HG03571 (cell line): ENCODE measurements around the gene CCDC12.
"Not testable (repeated sequence)": the region's sequence is repeated elsewhere in the genome, so short reads cannot be mapped to it uniquely, and the experiment has no call there.

Source experiments
- ATAC-seq: cut with Tn5 transposase; IDR thresholded peaks from one replicate; pipeline ENCODE4 v1.9.1; 2021; ENCODE audit not compliant: unreplicated experiment

The CCDC12 gene

DNA sequence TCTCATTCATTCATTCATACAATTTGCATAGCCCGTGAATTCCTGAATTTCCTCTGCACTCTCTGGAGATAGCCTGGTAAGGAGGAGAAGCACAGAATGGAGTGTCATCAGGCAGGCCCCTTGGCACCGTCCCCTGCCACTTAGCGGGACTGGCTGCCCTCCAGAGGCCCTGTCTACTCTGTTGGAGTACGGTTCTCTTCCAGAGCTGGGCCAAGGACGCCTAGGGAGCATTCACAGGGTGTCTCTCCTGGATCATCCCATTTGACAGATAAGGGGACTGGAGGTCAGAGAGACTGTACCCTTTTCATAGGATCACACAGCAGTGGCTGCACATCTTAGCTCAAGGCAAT lies 51.0 kb downstream of the CCDC12 start:
- no peak for ATAC-seq

DNA sequence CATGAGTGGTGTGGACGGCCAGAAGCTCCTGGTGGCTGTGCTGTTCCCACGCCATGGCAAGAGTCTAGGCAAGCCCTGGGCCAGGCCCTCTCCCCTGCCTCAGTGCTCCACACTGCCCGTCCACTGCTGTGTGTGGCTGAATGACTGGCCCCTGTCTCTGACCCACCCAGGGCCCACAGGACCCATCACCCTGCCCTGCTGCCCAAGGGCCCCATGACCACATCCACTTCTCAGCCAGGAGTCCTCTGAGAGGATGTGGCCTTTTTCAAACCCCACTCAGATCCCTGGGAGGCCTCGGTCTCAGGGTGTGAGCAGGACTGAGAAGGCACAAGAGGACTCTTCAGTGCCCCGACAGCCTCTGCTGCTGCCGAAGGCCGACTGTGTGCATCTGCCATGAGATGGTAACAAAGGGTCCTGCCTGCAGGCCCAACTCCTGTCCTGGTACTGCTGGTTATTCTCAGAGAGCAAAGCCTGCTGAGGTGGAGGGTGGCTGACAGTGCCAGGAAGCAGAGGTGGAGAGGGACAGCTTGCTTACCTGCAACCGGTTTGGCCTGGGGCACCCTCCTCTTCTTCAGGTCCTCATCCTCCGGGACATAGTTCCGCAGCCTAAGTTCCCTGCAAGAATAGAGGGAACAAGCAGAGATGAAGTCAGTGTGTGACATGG lies 51.5 kb downstream of the CCDC12 start:
- no peak for ATAC-seq

DNA sequence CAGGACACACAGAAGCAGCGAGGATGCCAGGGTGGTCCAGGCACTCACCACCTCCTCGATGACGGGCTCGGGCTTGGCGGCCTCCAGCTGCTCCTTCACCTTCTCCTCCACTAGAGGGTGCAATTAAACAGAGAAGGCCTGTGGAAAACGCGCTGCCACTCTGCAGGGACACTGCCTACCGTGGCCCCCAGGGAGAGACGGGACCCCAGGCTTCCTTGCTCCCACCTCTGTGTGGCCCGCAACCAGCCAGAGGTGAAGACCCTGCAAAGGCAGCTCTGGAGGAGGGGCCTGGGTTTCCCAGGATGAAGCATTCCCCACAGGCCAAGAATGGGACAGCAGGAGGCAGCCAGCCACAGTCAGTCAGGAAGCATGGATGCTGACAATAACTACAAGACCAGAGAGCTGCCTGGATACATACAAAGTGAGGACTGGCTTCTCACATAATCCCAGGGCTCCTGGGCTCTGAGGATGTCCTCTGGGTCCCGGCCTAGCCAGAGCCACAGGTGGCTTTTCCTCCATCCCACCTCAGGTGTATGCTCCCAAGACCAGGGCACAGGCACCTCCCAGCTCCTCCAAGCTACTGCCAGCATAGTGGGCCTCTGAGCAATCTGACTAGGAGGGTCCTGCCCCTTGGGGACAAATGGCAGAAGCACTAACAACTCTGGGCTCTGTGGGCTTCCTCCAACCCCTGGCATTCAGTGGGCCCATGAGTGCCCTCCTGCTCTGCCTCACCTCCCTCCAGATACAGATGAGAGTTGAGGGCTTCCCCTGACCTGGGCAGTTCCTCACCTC lies 52.8 kb downstream of the CCDC12 start:
- no peak for ATAC-seq

DNA sequence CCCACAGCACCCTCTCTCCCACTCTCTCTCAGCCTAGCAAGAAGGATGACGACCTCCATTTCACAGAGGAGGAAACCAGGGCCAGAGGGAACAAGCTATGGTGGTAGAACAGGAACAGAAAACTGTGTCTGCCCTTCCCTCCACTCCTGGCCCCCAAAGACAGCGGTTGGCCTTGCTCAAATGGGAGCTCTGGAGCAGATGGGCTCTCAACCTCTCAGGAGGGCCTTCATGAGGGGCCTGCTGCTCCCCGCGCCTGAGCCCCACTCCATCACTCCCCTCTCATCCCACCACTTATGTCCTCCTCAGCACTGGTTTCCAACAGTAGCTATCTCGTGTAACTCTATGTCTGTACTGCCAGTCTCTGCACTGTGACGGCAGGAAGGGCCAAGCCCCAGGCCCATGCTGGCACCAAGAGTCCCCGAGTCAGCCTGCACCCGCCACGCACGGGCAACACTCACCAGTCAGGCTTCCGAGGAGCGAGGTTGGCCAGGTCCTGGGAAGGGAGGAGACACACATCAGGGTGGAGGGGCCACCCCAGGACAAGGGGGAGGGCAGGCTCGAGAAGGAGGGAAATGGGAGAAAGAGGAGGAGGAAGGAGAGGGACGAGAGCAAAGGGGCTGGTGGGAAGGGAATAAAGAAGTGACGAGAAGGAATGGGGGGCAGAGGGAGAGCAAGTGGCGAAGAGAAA lies 53.5 kb downstream of the CCDC12 start:
- ATAC-seq: no peak

DNA sequence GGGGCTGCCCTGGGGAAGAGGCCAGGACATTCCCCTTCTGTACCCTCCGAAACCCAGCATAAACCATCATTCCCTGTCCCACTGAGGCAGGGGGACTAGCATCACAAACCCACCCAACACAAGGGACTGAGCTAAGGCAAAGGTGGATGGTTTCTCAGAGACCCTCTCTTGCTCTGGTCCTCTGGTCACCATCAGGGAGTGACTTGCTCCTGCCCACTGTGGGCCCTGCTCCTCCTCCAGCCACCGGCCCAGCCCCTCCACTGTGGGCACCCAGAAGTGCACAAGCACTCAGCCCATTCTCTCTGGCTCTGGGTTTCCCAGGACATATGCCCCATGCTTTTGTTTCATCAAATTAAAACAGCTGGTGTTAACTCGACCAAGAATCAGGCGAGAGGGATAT lies 54.1 kb downstream of the CCDC12 start:
- no peak for ATAC-seq

DNA sequence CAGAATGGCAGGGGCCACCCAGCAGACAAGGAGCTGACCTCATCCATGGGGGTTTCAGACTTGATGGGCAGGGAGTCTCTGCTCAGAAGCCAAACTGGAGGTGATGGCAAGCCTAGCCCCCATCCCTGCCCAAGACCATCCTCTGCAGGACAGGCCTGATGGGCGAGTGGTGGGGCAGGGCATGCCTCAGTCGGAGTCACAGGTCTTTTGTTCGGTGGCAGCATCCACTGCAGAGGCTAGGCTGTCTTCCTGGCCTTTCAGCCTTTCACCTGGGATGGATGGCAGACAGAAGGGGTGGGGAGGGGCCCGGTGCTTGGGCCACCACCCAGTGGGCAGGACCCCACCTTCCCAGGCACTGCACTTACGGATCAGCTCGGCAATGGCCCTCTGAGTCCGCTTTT lies 54.7 kb downstream of the CCDC12 start:
- ATAC-seq: no peak

DNA sequence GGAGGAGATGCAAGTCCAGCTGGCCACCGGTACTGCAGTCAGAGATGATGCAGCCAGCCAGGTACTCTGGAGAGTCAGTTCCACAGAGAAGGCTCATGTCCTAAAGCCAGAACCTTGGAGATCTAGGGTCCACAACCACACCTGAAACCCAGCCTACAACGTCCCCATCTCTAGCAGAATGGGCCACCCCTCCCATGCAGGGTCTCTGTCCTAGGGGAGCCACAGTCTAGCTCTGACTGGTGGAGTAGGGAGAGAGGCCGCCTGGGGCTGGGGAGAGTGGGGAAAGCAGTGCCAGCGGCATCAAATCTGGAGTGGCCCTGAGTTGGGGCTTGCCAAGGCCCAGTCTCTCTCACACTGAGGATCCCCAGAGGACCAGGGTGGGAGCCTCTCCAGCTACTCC lies 55.5 kb downstream of the CCDC12 start:
- ATAC-seq: no peak

DNA sequence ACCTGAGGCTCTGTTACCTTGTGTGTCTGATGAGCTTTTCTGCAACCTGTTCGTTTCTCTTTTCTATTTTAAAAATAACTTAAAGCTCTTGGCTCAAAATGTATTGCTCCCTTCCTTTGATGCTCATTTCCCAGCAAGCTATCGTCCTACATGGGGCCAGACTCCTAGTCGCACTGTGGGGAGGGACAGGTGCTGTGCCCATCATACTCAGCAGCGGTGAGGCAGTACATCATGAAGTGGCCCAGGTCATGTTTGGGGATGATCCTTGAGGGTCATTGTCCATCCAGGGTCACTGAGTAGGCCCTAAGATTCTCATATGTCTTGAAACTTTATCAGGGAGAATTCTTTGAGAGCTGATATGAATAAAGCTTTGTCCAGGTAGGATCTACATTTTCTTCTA lies 57.9 kb downstream of the CCDC12 start:
- ATAC-seq: no peak

DNA sequence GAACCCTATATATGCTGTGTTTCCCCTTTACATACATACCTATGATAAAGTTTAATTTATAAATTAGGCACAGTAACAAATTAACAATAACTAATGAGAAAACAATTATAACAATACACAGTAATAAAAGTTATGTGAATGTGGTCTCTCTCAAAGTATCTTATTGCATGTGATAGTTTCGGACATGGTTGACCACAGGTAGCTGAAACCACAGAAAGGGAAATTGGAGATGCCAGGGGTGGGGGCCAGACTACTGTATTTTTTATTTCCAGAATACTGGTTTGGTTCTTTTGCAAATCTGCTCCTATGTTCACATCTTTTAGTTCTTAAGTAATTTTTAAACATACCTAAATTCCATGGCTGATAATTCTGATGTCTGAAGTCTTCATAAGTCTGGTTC lies 58.3 kb downstream of the CCDC12 start:
- no peak for ATAC-seq

DNA sequence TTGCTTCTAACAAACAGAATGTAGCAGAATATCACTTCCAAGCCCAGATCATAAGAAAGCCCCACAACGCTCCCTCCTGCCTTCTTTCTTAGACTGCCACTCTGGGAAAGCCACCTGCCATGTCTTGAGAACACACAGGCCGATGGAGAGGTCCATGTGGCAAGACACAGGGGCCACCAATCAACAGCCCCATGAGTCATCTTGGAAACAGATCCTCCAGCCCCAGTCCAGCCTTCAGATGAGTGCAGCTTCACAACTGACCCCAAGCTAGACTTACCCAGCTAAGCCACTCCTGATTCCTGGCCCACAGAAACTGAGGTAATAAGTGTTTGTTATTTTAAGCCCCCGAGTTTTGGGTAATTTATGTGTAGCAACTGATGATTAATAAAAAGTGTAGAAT lies 59.3 kb downstream of the CCDC12 start:
- ATAC-seq: no peak

DNA sequence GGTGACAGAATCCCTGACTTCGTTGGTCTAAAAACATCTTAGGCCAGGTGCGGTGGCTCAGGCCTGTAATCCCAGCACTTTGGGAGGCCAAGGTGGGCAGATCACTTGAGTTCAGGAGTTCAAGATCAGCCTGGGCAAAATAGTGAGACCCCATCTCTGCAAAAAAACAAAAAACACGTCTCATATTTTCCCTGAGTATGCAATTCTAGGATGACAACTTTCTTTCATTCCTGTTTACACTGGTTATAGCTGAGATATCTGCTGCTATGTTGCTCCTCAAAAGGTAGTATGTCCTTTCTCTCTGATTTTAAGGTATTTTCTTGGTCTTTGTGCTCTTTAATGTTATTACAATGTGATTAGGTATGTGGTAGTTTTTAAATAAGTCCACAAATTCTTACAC lies 59.7 kb downstream of the CCDC12 start:
- no peak for ATAC-seq

DNA sequence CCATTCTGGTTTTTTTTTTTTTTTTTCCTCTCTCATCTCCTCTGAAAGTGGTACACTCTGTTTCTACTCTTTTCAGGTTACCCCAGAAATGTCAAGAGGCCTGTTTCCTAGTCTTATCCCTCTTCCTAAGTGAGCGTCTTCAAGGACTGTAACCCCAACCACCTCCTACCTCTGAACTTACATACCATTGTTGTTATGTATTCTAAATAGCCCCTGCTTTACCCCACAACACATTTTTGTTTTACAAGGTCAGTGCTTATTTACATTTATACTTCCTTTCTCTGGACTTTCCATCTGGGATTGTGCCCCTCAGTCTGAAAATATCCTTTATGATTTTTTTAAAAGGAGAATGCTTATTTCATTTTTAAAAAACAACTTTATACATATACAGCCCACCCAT lies 60.3 kb downstream of the CCDC12 start:
- ATAC-seq: no peak

DNA sequence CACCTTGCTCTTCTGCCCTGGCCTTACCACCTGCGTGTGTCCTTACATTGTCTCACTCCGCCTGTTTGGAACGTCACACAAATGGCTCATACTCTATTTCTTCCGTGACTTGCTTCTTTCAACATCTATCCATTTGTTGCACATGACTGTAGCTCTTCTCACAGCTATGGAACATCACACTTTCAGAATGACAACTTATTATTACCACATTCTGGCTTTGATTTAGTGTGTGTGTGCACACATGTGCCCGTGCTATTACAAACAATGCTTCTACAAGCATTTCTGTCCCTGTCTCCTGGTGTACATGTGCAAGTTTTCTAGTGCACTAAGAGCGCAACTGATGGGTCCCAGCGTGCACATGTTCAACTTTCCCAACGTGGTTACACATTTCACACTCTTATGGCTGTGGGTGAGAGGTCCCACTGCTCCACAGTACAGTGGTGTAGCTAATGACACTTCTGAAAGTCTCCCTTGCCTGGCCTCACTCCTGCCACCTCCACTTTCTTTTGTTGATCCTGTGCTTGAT lies 61.2 kb downstream of the CCDC12 start:
- no peak for ATAC-seq

DNA sequence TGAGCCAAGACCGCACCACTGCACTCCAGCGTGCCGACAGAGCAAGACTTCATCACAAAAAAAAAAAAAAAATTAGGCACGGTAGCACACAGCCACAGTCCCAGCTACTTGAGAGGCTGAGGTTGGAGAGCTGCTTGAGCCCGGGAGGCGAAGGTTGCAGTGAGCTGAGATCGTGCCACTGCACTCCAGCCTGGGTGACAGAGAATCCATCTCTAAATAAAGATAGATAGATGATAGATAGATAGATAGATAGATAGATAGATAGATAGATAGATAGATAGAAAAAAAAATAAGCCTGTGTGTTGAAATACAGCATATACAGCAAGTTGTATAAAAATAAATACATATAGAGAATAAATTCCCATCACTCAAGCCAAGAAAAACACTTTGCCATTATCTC lies 61.7 kb downstream of the CCDC12 start:
- ATAC-seq: no peak

DNA sequence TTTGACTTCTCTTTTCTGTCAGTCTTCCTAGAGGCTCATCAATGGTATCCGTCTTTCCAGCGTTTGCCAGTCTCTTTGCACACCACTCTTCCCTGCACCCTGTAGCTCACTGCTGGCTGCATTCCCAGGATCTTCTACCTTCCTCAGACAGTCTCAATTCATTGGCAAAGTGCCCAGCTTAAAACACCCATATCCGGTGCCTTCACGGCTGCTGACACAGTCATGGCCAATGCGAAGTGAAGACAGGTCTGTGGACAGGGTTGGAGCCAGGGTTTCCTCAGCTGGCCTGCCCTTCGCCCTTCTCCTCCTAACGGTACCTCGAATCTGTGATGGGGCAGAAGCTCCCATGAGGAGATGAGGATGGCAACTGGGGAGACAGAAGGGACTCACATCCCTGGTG lies 62.9 kb downstream of the CCDC12 start:
- no peak for ATAC-seq

DNA sequence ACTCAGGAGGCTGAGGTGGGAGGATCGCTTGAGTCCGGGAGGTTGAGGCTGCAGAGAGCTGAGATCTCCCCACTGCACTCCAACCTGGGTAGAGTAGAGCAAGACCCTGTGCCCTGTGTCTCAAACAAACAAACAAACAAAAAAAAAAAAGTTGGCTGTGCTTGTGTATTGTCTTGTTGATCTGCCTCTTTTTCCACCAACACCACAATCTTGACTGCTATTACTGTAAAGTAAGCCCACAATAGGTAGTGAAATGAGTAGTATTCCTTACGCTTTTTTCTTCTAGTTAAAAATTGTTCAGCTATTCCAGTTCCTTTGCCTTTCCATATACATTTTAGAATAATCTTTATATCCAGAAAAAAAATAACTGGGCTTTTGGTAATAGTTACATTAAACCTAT lies 63.6 kb downstream of the CCDC12 start:
- no peak for ATAC-seq

DNA sequence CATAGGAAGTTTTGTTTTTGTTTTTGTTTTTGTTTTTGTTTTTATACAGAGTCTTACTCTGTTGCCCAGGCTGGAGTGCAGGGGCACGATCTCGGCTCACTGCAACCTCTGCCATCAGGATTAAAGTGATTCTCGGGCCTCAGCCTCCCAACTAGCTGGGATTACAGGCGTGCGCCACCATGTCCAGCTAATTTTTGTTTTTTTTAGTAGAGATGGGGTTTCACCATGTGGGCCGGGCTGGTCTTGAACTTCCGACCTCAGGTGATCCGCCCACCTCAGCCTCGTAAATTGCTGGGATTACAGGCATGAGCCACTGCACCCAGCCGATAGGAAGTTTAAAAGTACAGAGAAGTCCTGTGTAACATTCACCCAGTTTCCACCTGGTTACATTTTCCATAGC lies 65.6 kb downstream of the CCDC12 start:
- not testable (repeated sequence) for ATAC-seq

DNA sequence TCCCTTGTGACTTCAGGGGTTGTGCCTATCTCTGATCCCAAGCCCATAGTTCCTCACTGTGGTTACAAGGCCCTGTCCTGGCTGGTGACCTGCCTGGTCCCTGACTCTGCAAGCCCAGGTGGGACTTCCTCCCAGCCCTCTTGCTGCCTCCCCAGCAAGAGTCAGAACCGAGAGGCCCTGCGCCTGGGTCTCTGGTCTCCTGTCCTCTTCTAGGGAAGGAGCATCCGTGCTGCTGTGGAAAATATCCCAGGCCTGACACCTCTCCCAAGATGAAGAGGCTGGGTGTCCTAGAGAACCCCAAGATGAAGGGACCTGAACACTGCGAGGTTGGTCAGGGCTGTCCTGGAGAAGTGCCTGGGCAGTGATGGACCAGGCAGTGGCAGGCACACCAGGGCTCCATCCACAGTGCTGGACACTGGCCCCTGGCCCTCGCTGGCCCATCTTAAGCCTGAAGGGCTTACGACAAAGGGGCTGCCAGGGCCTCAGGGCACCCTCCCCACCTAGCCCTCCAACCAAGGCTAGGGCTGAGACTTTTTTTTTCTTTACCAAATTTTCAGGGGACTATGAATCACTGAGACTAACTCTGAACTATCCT lies 66.3 kb downstream of the CCDC12 start:
- ATAC-seq: no peak

DNA sequence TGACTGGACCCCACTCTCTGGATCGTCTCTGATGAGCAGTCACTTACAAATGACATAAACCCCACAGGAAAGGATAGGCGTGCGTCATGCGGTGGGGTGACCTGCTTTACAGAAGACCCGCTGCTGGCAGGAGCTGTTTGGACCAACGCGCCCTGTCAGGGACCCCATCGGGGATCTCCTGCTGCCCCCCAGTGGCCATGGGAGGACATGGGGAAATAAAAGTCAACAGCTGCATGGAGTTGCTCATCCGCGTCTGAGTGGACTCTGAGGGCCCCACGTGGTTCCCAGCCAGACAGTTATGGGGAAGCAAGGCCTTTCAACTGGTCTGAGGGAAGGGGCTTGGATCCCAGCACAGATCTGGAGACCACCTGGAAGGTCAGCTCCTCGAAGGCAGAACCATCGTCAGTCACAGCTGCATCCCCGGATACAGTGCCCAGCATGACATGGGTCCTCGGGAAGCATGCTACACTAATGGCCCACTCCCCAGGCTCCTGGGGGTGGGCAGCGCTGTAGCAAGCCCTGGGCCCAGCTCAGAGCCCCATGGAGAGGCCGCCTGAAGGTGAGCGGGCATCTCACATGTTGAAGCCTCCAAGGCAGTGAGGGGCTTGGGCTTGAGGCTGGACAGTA lies 66.9 kb downstream of the CCDC12 start:
- ATAC-seq: no peak

DNA sequence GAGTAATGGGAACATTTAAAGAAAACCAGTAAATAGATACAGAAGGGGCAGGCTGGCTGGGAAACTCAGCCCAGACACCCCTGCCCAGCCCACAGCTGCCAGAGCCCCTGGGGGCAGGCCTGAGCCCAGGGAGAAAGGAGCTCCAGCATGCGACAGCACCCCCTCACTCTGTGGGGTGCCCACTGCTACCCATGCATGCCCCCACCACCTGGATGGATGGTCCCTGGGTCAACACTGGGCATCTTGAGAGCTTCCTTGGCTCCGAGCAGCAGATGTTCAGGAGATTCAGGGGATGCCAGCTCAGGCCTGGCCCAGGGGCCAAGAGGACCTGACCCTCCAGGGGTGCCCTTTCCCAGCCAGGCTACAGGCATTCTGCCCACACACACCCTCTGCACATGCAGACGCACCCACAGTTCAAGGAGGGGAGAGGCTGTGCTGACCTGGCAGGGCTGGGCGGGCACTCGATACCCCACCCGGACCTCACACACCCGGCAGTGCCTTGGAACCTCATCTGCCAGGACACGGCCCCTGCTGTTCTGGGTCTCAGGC lies 67.5 kb downstream of the CCDC12 start:
- no peak for ATAC-seq
